Measurements from ENCODE around the gene BOLA1. TPM values are rescaled to one million over a fixed set of nuclear protein-coding genes. Genes with fewer than 3 reads are reported as not detected.
"Not testable (repeated sequence)": the region's sequence is repeated elsewhere in the genome, so short reads cannot be mapped to it uniquely, and the experiment has no call there.

The BOLA1 gene
- total RNA-seq, 3 donors from 2014 or later, result 15.7 to 18.9 (median 17.9) TPM

GRCh38 chr1:149932474-149932873, 33.1 kb downstream of the BOLA1 start:
- H3K36me3 Mint-ChIP-seq (ENCODE audit: insufficient read depth), result no peaks in the 10 kb centered on the region
- H3K27me3 Mint-ChIP-seq (ENCODE audit: low read depth), result peaks cover 2% of the 10 kb centered on the region
- H3K4me1 Mint-ChIP-seq (ENCODE audit: low read depth), result peaks cover 22% of the 10 kb centered on the region
- no peaks in the 10 kb centered on the region for H3K9me3 Mint-ChIP-seq
- ATAC-seq (no peak), DNase-seq (no peak)
- no peak overlapping the region for H3K4me3 Mint-ChIP-seq

GRCh38 chr1:149933208-149933607, 33.8 kb downstream of the BOLA1 start:
- Mint-ChIP-seq H3K36me3 (ENCODE audit: insufficient read depth) (no peaks in the 10 kb centered on the region), H3K4me3 (no peak overlapping the region), H3K27me3 (ENCODE audit: low read depth) (peaks cover 2% of the 10 kb centered on the region), H3K9me3 (no peaks in the 10 kb centered on the region), H3K4me1 (ENCODE audit: low read depth) (peaks cover 28% of the 10 kb centered on the region)
- ATAC-seq, result no peak
- no peak for DNase-seq

- H3K27me3 Mint-ChIP-seq (ENCODE audit: low read depth), result peaks cover 2% of the 10 kb centered on the region
- no peak overlapping the region for H3K4me3 Mint-ChIP-seq
- H3K4me1 Mint-ChIP-seq (ENCODE audit: low read depth), result peaks cover 26% of the 10 kb centered on the region
- DNase-seq (no peak), ATAC-seq (no peak)
- H3K36me3 Mint-ChIP-seq (ENCODE audit: insufficient read depth), result no peaks in the 10 kb centered on the region
- H3K9me3 Mint-ChIP-seq, result no peaks in the 10 kb centered on the region
Observed at GRCh38 chr1:149934356-149934755, 35.0 kb downstream of the BOLA1 start.

GRCh38 chr1:149936170-149936991, 37.0 kb downstream of the BOLA1 start, which contains the start of gene MTMR11:
MTMR11 (minus strand) TSS chr1:149936879; CDS start chr1:149936647, 232 bp downstream.
- peak within 1 kb of the TSS; percentile 20 for H3K4me3 Mint-ChIP-seq
- H3K4me1 Mint-ChIP-seq (ENCODE audit: low read depth), result peaks cover 27% of the 10 kb centered on the region
- no peaks in the 10 kb centered on the region for H3K36me3 Mint-ChIP-seq (ENCODE audit: insufficient read depth)
- ATAC-seq, result no peak
- H3K9me3 Mint-ChIP-seq, result no peaks in the 10 kb centered on the region
- no peak for DNase-seq
- H3K27me3 Mint-ChIP-seq (ENCODE audit: low read depth), result peaks cover 2% of the 10 kb centered on the region

- Mint-ChIP-seq H3K27me3 (ENCODE audit: low read depth) (peaks cover 2% of the 10 kb centered on the region), H3K36me3 (ENCODE audit: insufficient read depth) (no peaks in the 10 kb centered on the region), H3K4me1 (ENCODE audit: low read depth) (peaks cover 24% of the 10 kb centered on the region), H3K4me3 (peak overlapping the region; percentile 20), H3K9me3 (no peaks in the 10 kb centered on the region)
- ATAC-seq, result no peak
- no peak for DNase-seq
Observed at GRCh38 chr1:149936992-149937705, 37.8 kb downstream of the BOLA1 start.

GRCh38 chr1:149937759-149938158, 38.4 kb downstream of the BOLA1 start:
- H3K9me3 Mint-ChIP-seq, result no peaks in the 10 kb centered on the region
- peak overlapping the region; percentile 20 for H3K4me3 Mint-ChIP-seq
- H3K27me3 Mint-ChIP-seq (ENCODE audit: low read depth), result peaks cover 2% of the 10 kb centered on the region
- peaks cover 24% of the 10 kb centered on the region for H3K4me1 Mint-ChIP-seq (ENCODE audit: low read depth)
- DNase-seq (no peak), ATAC-seq (peak in 1 of 2 donors; percentile 17)
- no peaks in the 10 kb centered on the region for H3K36me3 Mint-ChIP-seq (ENCODE audit: insufficient read depth)

GRCh38 chr1:149938668-149939003, 39.3 kb downstream of the BOLA1 start:
- Mint-ChIP-seq H3K4me1 (ENCODE audit: low read depth) (peaks cover 28% of the 10 kb centered on the region), H3K4me3 (peak overlapping the region; percentile 19)
- not testable (repeated sequence) for H3K36me3 Mint-ChIP-seq (ENCODE audit: insufficient read depth); H3K9me3 Mint-ChIP-seq; DNase-seq; H3K27me3 Mint-ChIP-seq (ENCODE audit: low read depth); ATAC-seq

GRCh38 chr1:149940427-149940826, 41.1 kb downstream of the BOLA1 start:
- ATAC-seq (no peak), DNase-seq (no peak)
- H3K9me3 Mint-ChIP-seq, result no peaks in the 10 kb centered on the region
- H3K4me1 Mint-ChIP-seq (ENCODE audit: low read depth), result peaks cover 28% of the 10 kb centered on the region
- no peaks in the 10 kb centered on the region for H3K27me3 Mint-ChIP-seq (ENCODE audit: low read depth)
- H3K36me3 Mint-ChIP-seq (ENCODE audit: insufficient read depth), result peaks cover 16% of the 10 kb centered on the region
- H3K4me3 Mint-ChIP-seq, result no peak overlapping the region

GRCh38 chr1:149942207-149942606, 42.8 kb downstream of the BOLA1 start:
- peaks cover 22% of the 10 kb centered on the region for H3K36me3 Mint-ChIP-seq (ENCODE audit: insufficient read depth)
- H3K9me3 Mint-ChIP-seq, result no peaks in the 10 kb centered on the region
- peaks cover 24% of the 10 kb centered on the region for H3K4me1 Mint-ChIP-seq (ENCODE audit: low read depth)
- no peak for ATAC-seq
- no peak overlapping the region for H3K4me3 Mint-ChIP-seq
- DNase-seq, result no peak
- H3K27me3 Mint-ChIP-seq (ENCODE audit: low read depth), result no peaks in the 10 kb centered on the region

GRCh38 chr1:149942885-149943284, 43.5 kb downstream of the BOLA1 start:
- no peak for DNase-seq
- no peak for ATAC-seq
- Mint-ChIP-seq H3K27me3 (ENCODE audit: low read depth) (no peaks in the 10 kb centered on the region), H3K4me3 (no peak overlapping the region), H3K4me1 (ENCODE audit: low read depth) (peaks cover 17% of the 10 kb centered on the region), H3K9me3 (no peaks in the 10 kb centered on the region), H3K36me3 (ENCODE audit: insufficient read depth) (peaks cover 26% of the 10 kb centered on the region)

GRCh38 chr1:149945206-149945605, 45.8 kb downstream of the BOLA1 start:
- H3K27me3 Mint-ChIP-seq (ENCODE audit: low read depth), result no peaks in the 10 kb centered on the region
- no peak for DNase-seq
- H3K4me1 Mint-ChIP-seq (ENCODE audit: low read depth), result peaks cover 4% of the 10 kb centered on the region
- no peak overlapping the region for H3K4me3 Mint-ChIP-seq
- H3K9me3 Mint-ChIP-seq, result no peaks in the 10 kb centered on the region
- no peak for ATAC-seq
- H3K36me3 Mint-ChIP-seq (ENCODE audit: insufficient read depth), result peaks cover 36% of the 10 kb centered on the region

GRCh38 chr1:149949911-149950310, 50.5 kb downstream of the BOLA1 start:
- Mint-ChIP-seq H3K4me1 (ENCODE audit: low read depth) (no peaks in the 10 kb centered on the region), H3K36me3 (ENCODE audit: insufficient read depth) (peaks cover 42% of the 10 kb centered on the region), H3K4me3 (no peak overlapping the region), H3K9me3 (no peaks in the 10 kb centered on the region), H3K27me3 (ENCODE audit: low read depth) (no peaks in the 10 kb centered on the region)
- ATAC-seq (no peak), DNase-seq (no peak)

Data from activated T-cell treated with anti-CD3 and anti-CD28 coated beads, Interleukin-2, amount 50 U/mL, for 4 hours (primary cell).